MV-4-11 (cell line): ENCODE results near the gene TRPM7.
"Not testable (repeated sequence)": the region's sequence is repeated elsewhere in the genome, so short reads cannot be mapped to it uniquely, and the experiment has no call there.

ENCODE experiments used
- DNase-seq: peaks from one replicate; lab custom pipeline; 2025; lab: John Stamatoyannopoulos, UW

The TRPM7 gene

GRCh38 chr15:50576166-50576565 lies 110.4 kb downstream of the TRPM7 start:
- DNase-seq = no peak

GRCh38 chr15:50573842-50574241 lies 112.8 kb downstream of the TRPM7 start:
- DNase-seq = not testable (repeated sequence)

- no peak for DNase-seq
These were observed 122.8 kb downstream of the TRPM7 start for GRCh38 chr15:50563756-50564155.

- peak; percentile 19 for DNase-seq
These were observed 123.6 kb downstream of the TRPM7 start for GRCh38 chr15:50562735-50563640.

- no peak for DNase-seq
These were observed 128.6 kb downstream of the TRPM7 start for GRCh38 chr15:50558012-50558411.

GRCh38 chr15:50556642-50557371 lies 129.8 kb downstream of the TRPM7 start:
- no peak for DNase-seq

GRCh38 chr15:50552238-50552637 lies 134.4 kb downstream of the TRPM7 start:
- DNase-seq = no peak

GRCh38 chr15:50549326-50549725 lies 137.3 kb downstream of the TRPM7 start:
- DNase-seq = no peak

GRCh38 chr15:50546566-50546965 lies 140.0 kb downstream of the TRPM7 start, which contains the start of gene USP50:
USP50 (minus strand) TSS chr15:50546666; CDS start chr15:50546525, 141 bp downstream.
- no peak for DNase-seq

- no peak for DNase-seq
These were observed 142.2 kb downstream of the TRPM7 start for GRCh38 chr15:50544368-50544767.

GRCh38 chr15:50543556-50543955 lies 143.0 kb downstream of the TRPM7 start:
- DNase-seq = no peak

- no peak for DNase-seq
These were observed 143.7 kb downstream of the TRPM7 start for GRCh38 chr15:50542887-50543210.

GRCh38 chr15:50531766-50532165 lies 154.8 kb downstream of the TRPM7 start:
- DNase-seq = no peak

- DNase-seq = no peak
These were observed 155.4 kb downstream of the TRPM7 start for GRCh38 chr15:50531163-50531562.

- DNase-seq = no peak
These were observed 162.7 kb downstream of the TRPM7 start for GRCh38 chr15:50523851-50524251.

- no peak for DNase-seq
These were observed 166.7 kb downstream of the TRPM7 start for GRCh38 chr15:50519740-50520425.

- DNase-seq = no peak
These were observed 173.6 kb downstream of the TRPM7 start for GRCh38 chr15:50513001-50513400.
